M059J (cell line): ENCODE results near the gene SLC1A2. TPM values are rescaled to one million over a fixed set of nuclear protein-coding genes. Genes with fewer than 3 reads are reported as not detected.
"Not testable (repeated sequence)": the region's sequence is repeated elsewhere in the genome, so short reads cannot be mapped to it uniquely, and the experiment has no call there.

Source experiments
- DNase-seq: peaks from one replicate; pipeline ENCODE4 v3.0.0-alpha.2; 2012; ENCODE audit warnings: low read depth
- total RNA-seq: library from RNA; depleted of rRNA; stranded (reverse); fragments of >200 nt; shearing (Covaris generic); gene quantifications from 2 replicates; pipeline ENCODE4 v1.2.3, GENCODE V29; 2014; rRNA removed

The SLC1A2 gene
- total RNA-seq, 1 experiment from 2014 or later, result 0.59 TPM

- DNase-seq, result not testable (repeated sequence)
Measured at GRCh38 chr11:35226756-35227155, 192.6 kb downstream of the SLC1A2 start.

- DNase-seq, result no peak
Measured at GRCh38 chr11:35225946-35226520, 193.3 kb downstream of the SLC1A2 start.

- no peak for DNase-seq
Measured at GRCh38 chr11:35223991-35224390, 195.4 kb downstream of the SLC1A2 start.

GRCh38 chr11:35223371-35223796 is 196.0 kb downstream of the SLC1A2 start:
- DNase-seq, result no peak

- DNase-seq, result no peak
Measured at GRCh38 chr11:35218956-35219355, 200.4 kb downstream of the SLC1A2 start.

- DNase-seq, result no peak
Measured at GRCh38 chr11:35216962-35217678, 202.2 kb downstream of the SLC1A2 start.

GRCh38 chr11:35215945-35216344 is 203.4 kb downstream of the SLC1A2 start:
- peak; percentile 51 for DNase-seq

- peak; percentile 99 for DNase-seq
Measured at GRCh38 chr11:35214792-35215193, 204.6 kb downstream of the SLC1A2 start.

- no peak for DNase-seq
Measured at GRCh38 chr11:35214226-35214770, 205.1 kb downstream of the SLC1A2 start.

GRCh38 chr11:35211952-35212351 is 207.4 kb downstream of the SLC1A2 start:
- DNase-seq, result no peak

GRCh38 chr11:35210876-35211546 is 208.3 kb downstream of the SLC1A2 start:
- no peak for DNase-seq

- DNase-seq, result no peak
Measured at GRCh38 chr11:35208795-35209194, 210.6 kb downstream of the SLC1A2 start.

GRCh38 chr11:35207471-35208403 is 211.6 kb downstream of the SLC1A2 start:
- DNase-seq, result no peak

- no peak for DNase-seq
Measured at GRCh38 chr11:35206616-35207015, 212.7 kb downstream of the SLC1A2 start.

GRCh38 chr11:35204614-35205013 is 214.7 kb downstream of the SLC1A2 start:
- DNase-seq, result no peak

Other genes with a start within 250 kb of the SLC1A2 start
- gene PAMR1, start 106.1 kb upstream of the SLC1A2 start, total RNA-seq, result not detected in 2 replicates
- 10.5 and 14.4 TPM in 2 replicates for gene FJX1, start 198.9 kb upstream of the SLC1A2 start, total RNA-seq
- gene TRIM44, start 243.2 kb upstream of the SLC1A2 start, total RNA-seq, result 35.8 and 50.1 TPM in 2 replicates